GM23248 (cell line): Measurements from ENCODE around the gene P2RX7.

ENCODE experiments used
- EZH2 ChIP-seq: fragments of 200-600 bp; sonication (generic); IDR thresholded peaks from 2 replicates; pipeline ENCODE4 v1.6.1; 2018; ENCODE audit warnings: antibody characterized with exemption, mild to moderate bottlenecking; ENCODE audit not compliant: insufficient read depth, poor library complexity, severe bottlenecking
- EZH2phosphoT487 ChIP-seq: fragments of 200-600 bp; sonication (generic); IDR thresholded peaks from 2 replicates; pipeline ENCODE4 v1.6.1; 2018; ENCODE audit warnings: antibody characterized with exemption, moderate library complexity, mild to moderate bottlenecking, low read depth; ENCODE audit not compliant: insufficient read depth

GRCh38 chr12:121108492-121108891 lies 24.2 kb upstream of the P2RX7 start:
- TF ChIP-seq EZH2 (no peak), EZH2phosphoT487 (no peak)
